Endodermal cell (in vitro differentiated cells): ENCODE results near the gene GTF3C1. TPM values are rescaled to one million over a fixed set of nuclear protein-coding genes. Genes with fewer than 3 reads are reported as not detected.

Source experiments
- DNase-seq: peaks from one replicate; pipeline ENCODE4 v3.0.0-alpha.2; 2017
- H3K27ac ChIP-seq: 2 replicates; pipeline ENCODE4 v1.5.1; 2013; ENCODE audit warnings: mild to moderate bottlenecking, low read depth, low read length, moderate library complexity
- H3K27me3 ChIP-seq: 2 replicates; pipeline ENCODE4 v1.6.1; 2013; ENCODE audit warnings: mild to moderate bottlenecking, low read length, moderate library complexity; ENCODE audit not compliant: insufficient read depth, control insufficient read depth, poor library complexity, severe bottlenecking
- H3K36me3 ChIP-seq: 2 replicates; pipeline ENCODE4 v1.7.0; 2013; ENCODE audit warnings: mild to moderate bottlenecking, low read length, moderate library complexity; ENCODE audit not compliant: control insufficient read depth, insufficient read depth
- H3K4me1 ChIP-seq: one replicate; pipeline ENCODE4 v1.7.0; 2013; ENCODE audit warnings: low read length; ENCODE audit not compliant: control insufficient read depth, insufficient read depth
- H3K4me3 ChIP-seq: 2 replicates; pipeline ENCODE4 v1.5.1; 2013; ENCODE audit warnings: mild to moderate bottlenecking, low read length, moderate library complexity
- H3K9ac ChIP-seq: 2 replicates; pipeline ENCODE4 v1.6.1; 2013; ENCODE audit warnings: mild to moderate bottlenecking, low read length, moderate library complexity; ENCODE audit not compliant: poor library complexity, severe bottlenecking; ENCODE audit errors: extremely low read depth
- H3K9me3 ChIP-seq: 2 replicates; pipeline ENCODE4 v1.6.1; 2013; ENCODE audit warnings: mild to moderate bottlenecking, low read length, moderate library complexity; ENCODE audit not compliant: control insufficient read depth
- H3K27ac Mint-ChIP-seq: 2 replicates; pipeline ENCODE4 v1.8.0; 2020; ENCODE audit warnings: mixed read lengths
- H3K27me3 Mint-ChIP-seq: 2 replicates; pipeline ENCODE4 v1.8.0; 2021; ENCODE audit warnings: mild to moderate bottlenecking, mixed read lengths; ENCODE audit not compliant: insufficient read depth
- H3K36me3 Mint-ChIP-seq: 2 replicates; pipeline ENCODE4 v1.8.0; 2020; ENCODE audit warnings: low read depth, mixed read lengths
- H3K4me1 Mint-ChIP-seq: 2 replicates; pipeline ENCODE4 v1.8.0; 2020; ENCODE audit warnings: mixed read lengths
- H3K4me3 Mint-ChIP-seq: 2 replicates; pipeline ENCODE4 v1.8.0; 2020; ENCODE audit warnings: mild to moderate bottlenecking, moderate library complexity, mixed read lengths
- H3K9me3 Mint-ChIP-seq: 2 replicates; pipeline ENCODE4 v1.8.0; 2020; ENCODE audit warnings: mild to moderate bottlenecking, mixed read lengths
- CTCF ChIP-seq: fragments of 200-600 bp; sonication (generic); conservative IDR thresholded peaks from 2 replicates; pipeline ENCODE4 v1.5.0; 2021; ENCODE audit warnings: antibody characterized with exemption, mild to moderate bottlenecking
- WGBS, 2 experiments: methylation state at CpG; one replicate each; pipeline versions ENCODE4 v1.1.5 to v1.1.7; 2013; ENCODE audit warnings: missing lambda C conversion rate in 2 of 2, mixed read lengths in 1 of 2; ENCODE audit not compliant: insufficient coverage in 1 of 2, insufficient read length in 1 of 2; 5-methylcytosine and 5-hydroxymethylcytosine counted together
- total RNA-seq, 2 donors: library from RNA; stranded (reverse); fragmentation: NEBNext Ultra II Directional in 1 of 2; extraction: Animal tissue kit (Norgen Biotek cat#: 25700) in 1 of 2; gene quantifications; 2 replicates in 1 of 2; 3 replicates in 1 of 2; pipeline ENCODE4 v1.2.1, GENCODE V29; 2021

GTF3C1 gene
- total RNA-seq, 2 donors from 2014 or later = 138 TPM

- no peak for DNase-seq
- no peaks in the 10 kb centered on the region for H3K9me3 Mint-ChIP-seq
- H3K36me3 Mint-ChIP-seq = peaks cover 93% of the 10 kb centered on the region
- H3K27ac ChIP-seq = no peak overlapping the region
- no peak overlapping the region for H3K27ac Mint-ChIP-seq
- no peak for TF ChIP-seq CTCF
- no peaks in the 10 kb centered on the region for H3K4me1 Mint-ChIP-seq
- H3K9me3 ChIP-seq = no peaks in the 10 kb centered on the region
- H3K27me3 Mint-ChIP-seq = no peaks in the 10 kb centered on the region
- H3K27me3 ChIP-seq = no peaks in the 10 kb centered on the region
- H3K4me3 Mint-ChIP-seq = no peak overlapping the region
- no peak overlapping the region for H3K9ac ChIP-seq
- WGBS, 2 experiments = 98 to 100% methylated on average over 10 to 13 of the region's 13 CpGs
- no peaks in the 10 kb centered on the region for H3K4me1 ChIP-seq
- H3K4me3 ChIP-seq = no peak overlapping the region
- H3K36me3 ChIP-seq = peaks cover 88% of the 10 kb centered on the region
Measured at GRCh38 chr16:27505297-27506236, 44.1 kb downstream of the GTF3C1 start.

- Mint-ChIP-seq H3K4me3 (no peak overlapping the region), H3K9me3 (no peaks in the 10 kb centered on the region), H3K27me3 (no peaks in the 10 kb centered on the region), H3K27ac (peak overlapping the region; percentile 40), H3K4me1 (no peaks in the 10 kb centered on the region), H3K36me3 (peaks cover 94% of the 10 kb centered on the region)
- DNase-seq = no peak
- H3K9me3 ChIP-seq = no peaks in the 10 kb centered on the region
- no peak overlapping the region for H3K9ac ChIP-seq
- H3K4me3 ChIP-seq = no peak overlapping the region
- H3K27ac ChIP-seq = no peak overlapping the region
- H3K27me3 ChIP-seq = no peaks in the 10 kb centered on the region
- TF ChIP-seq CTCF = no peak
- 94 to 97% methylated on average over 5 of the region's 5 CpGs for WGBS, 2 experiments
- peaks cover 96% of the 10 kb centered on the region for H3K36me3 ChIP-seq
- no peaks in the 10 kb centered on the region for H3K4me1 ChIP-seq
Measured at GRCh38 chr16:27503662-27504061, 46.1 kb downstream of the GTF3C1 start.

GRCh38 chr16:27500801-27501200, 48.9 kb downstream of the GTF3C1 start:
- H3K27ac Mint-ChIP-seq = no peak overlapping the region
- H3K36me3 ChIP-seq = peaks cover 96% of the 10 kb centered on the region
- H3K36me3 Mint-ChIP-seq = peaks cover 95% of the 10 kb centered on the region
- WGBS, 2 experiments = 93 to 95% methylated on average over 3 of the region's 3 CpGs
- DNase-seq = no peak
- no peaks in the 10 kb centered on the region for H3K27me3 ChIP-seq
- no peak overlapping the region for H3K4me3 Mint-ChIP-seq
- H3K4me3 ChIP-seq = no peak overlapping the region
- H3K4me1 ChIP-seq = no peaks in the 10 kb centered on the region
- no peak for TF ChIP-seq CTCF
- no peaks in the 10 kb centered on the region for H3K27me3 Mint-ChIP-seq
- H3K9ac ChIP-seq = no peak overlapping the region
- no peaks in the 10 kb centered on the region for H3K4me1 Mint-ChIP-seq
- no peaks in the 10 kb centered on the region for H3K9me3 ChIP-seq
- no peak overlapping the region for H3K27ac ChIP-seq
- no peaks in the 10 kb centered on the region for H3K9me3 Mint-ChIP-seq
